ENCODE results near the gene GRIK3. TPM values are rescaled to one million over a fixed set of nuclear protein-coding genes. Genes with fewer than 3 reads are reported as not detected.

Gene GRIK3
- total and polyA plus RNA-seq, 3 experiments from 2014 or later, result not detected

DNA sequence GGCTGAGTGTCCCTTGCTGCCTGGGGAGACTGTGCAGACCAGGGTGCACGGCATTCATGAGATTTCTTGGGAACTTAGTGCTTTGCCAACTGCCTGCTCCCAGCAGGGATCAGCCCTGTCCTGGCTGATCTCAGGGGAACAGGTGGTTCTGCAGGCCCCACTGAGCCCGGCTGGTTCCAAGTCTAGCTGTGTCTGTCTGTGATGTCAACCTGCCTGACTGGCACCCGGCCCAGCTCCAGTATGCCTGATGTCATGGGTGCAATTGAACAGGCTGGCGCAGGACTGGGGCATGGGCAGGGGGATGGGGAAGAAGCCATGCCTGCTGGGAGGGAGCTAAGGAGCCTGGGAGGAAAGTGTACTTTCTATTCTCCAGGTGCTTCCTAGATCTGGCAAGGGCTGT is 227.1 kb downstream of the GRIK3 start:
- Histone ChIP-seq H3K27me3 (ENCODE audit: insufficient read depth, low read length, poor library complexity, severe bottlenecking) (no peaks in the 10 kb centered on the region), H3K4me1 (ENCODE audit: insufficient read depth, low read length) (no peaks in the 10 kb centered on the region), H3K9me3 (ENCODE audit: low read length) (no peaks in the 10 kb centered on the region), H3K36me3 (ENCODE audit: insufficient read depth, low read length) (no peaks in the 10 kb centered on the region), H3K27ac (ENCODE audit: low read depth, low read length) (no peak overlapping the region), H3K4me3 (ENCODE audit: low read length) (no peak overlapping the region)
- H3K27me3 Mint-ChIP-seq, result peaks cover 3 to 14% of the 10 kb centered on the region in 2 donors
- DNase-seq, result no peak
- no peak overlapping the region for H3K4me3 Mint-ChIP-seq
- ChIA-PET CTCF (no interaction called here), POLR2A (no interaction called here)
- no peaks in the 10 kb centered on the region for H3K4me1 Mint-ChIP-seq
- no peaks in the 10 kb centered on the region for H3K36me3 Mint-ChIP-seq
- H3K27ac Mint-ChIP-seq, result no peak overlapping the region
- no peaks in the 10 kb centered on the region for H3K9me3 Mint-ChIP-seq

DNA sequence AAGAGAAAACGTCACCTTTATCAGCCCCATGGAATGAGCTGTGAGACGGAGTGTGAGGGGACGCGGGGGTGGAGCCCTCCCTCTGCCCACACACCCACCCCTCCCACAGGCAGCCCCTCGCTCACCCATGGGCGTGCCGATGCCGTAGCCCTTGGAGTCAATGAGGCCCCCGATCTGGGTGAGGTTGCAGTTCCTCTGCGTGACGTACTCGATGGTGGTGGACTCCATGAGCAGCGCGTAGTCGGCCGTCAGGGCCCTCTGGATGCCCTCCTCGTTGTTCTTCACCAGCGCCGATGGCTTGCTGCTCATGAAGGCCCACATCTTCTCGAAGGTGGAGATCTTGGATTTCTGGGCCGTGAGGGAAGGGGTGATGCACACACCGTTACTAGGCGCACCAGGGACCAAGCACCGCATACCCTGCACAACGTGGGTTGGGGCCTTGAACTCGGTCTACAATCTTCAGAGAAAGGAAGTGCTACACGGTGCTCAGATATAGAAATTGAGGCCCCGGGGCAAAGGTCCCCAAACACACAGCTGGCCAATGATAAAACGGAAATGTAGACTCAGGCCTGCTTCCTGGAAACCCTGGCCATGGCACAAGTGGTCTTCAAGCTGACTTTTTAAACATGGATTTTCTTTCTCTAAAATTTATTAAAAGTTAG is 228.2 kb downstream of the GRIK3 start:
- Mint-ChIP-seq H3K27me3 (peaks cover 2 to 14% of the 10 kb centered on the region in 2 donors), H3K4me3 (no peak overlapping the region), H3K36me3 (no peaks in the 10 kb centered on the region), H3K27ac (no peak overlapping the region), H3K9me3 (no peaks in the 10 kb centered on the region), H3K4me1 (no peaks in the 10 kb centered on the region)
- H3K4me3 ChIP-seq (ENCODE audit: low read length), result no peak overlapping the region
- no peak overlapping the region for H3K27ac ChIP-seq (ENCODE audit: low read depth, low read length)
- H3K4me1 ChIP-seq (ENCODE audit: insufficient read depth, low read length), result no peaks in the 10 kb centered on the region
- H3K36me3 ChIP-seq (ENCODE audit: insufficient read depth, low read length), result no peaks in the 10 kb centered on the region
- no peaks in the 10 kb centered on the region for H3K9me3 ChIP-seq (ENCODE audit: low read length)
- DNase-seq, result no peak
- H3K27me3 ChIP-seq (ENCODE audit: insufficient read depth, low read length, poor library complexity, severe bottlenecking), result no peaks in the 10 kb centered on the region
- CTCF ChIA-PET, result no interaction called here
- POLR2A ChIA-PET, result no interaction called here

DNA sequence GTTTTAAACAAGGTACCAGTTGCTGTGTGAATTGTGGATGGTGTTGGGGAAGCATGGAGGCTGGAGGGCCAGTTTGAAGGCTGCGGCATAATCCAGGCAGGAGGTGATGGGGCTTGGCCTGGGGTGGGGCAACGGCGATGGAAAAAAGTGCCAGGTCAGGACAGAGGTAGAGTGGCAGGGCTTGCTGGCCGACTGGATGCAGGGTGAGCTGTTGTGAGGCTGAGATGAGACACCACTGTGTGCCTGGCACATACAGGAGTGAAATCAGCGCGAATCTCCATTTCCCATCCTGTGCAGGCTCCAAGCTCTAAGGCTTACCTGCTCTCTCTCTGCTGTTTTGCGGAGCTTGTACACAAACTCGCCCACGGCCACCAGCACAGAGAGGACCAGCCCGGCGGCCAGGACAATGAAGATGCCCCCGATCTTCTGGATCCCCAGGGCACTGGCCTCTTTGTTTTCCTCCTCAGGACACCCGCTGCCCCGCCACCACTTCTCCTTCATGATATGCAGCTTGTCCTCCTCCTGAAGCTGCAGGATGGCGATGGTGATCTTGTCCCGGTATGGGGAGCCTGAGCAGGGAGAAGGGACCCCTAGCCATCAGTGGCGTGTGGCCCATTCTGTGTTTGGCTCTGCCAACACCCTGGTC is 229.5 kb downstream of the GRIK3 start:
- peak overlapping the region in 1 of 8 donors; percentile 80 for H3K27ac Mint-ChIP-seq
- H3K4me1 ChIP-seq (ENCODE audit: insufficient read depth, low read length), result no peaks in the 10 kb centered on the region
- no peaks in the 10 kb centered on the region for H3K36me3 Mint-ChIP-seq
- H3K36me3 ChIP-seq (ENCODE audit: insufficient read depth, low read length), result no peaks in the 10 kb centered on the region
- H3K27me3 ChIP-seq (ENCODE audit: insufficient read depth, low read length, poor library complexity, severe bottlenecking), result no peaks in the 10 kb centered on the region
- peaks cover 2 to 14% of the 10 kb centered on the region in 2 donors for H3K27me3 Mint-ChIP-seq
- H3K9me3 ChIP-seq (ENCODE audit: low read length), result no peaks in the 10 kb centered on the region
- POLR2A ChIA-PET, result no interaction called here
- H3K9me3 Mint-ChIP-seq, result no peaks in the 10 kb centered on the region
- no peak for DNase-seq
- no peak overlapping the region for H3K4me3 ChIP-seq (ENCODE audit: low read length)
- CTCF ChIA-PET, result no interaction called here
- H3K4me1 Mint-ChIP-seq, result no peaks in the 10 kb centered on the region
- no peak overlapping the region for H3K27ac ChIP-seq (ENCODE audit: low read depth, low read length)
- no peak overlapping the region for H3K4me3 Mint-ChIP-seq

DNA sequence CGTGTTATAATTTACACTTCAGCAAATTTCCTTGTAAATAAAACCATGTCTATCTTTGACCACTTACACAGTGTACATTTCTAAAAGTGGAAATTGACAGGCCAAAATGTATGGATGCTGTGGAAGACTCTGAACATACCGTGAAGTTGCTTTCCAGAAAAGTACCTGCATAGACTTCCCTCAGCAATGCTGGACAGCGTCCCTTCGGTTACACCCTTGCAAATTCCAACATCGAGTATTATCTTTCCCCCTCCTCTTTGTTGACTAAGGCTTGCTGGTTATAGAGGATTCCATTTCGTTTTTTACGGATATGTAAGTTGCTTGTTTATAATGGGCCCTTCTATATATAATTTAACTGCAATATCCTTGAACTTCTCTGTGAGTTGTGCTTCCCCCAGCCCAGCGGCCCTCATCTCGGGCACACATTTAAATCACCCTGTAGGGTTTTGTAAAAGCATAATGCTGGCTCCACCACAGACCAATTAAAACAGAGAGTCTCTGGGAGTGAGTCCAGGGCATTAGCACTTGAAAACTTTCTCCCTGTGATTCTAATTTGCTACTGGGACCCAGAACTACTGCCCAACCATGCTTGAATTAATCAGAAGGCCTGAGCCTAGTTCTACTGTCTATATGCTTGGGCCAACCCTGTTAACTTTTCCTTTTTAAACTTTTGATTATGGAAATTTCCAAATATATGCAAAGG is 230.3 kb downstream of the GRIK3 start:
- Mint-ChIP-seq H3K27me3 (peaks cover 2 to 14% of the 10 kb centered on the region in 2 donors), H3K9me3 (no peaks in the 10 kb centered on the region), H3K4me1 (no peaks in the 10 kb centered on the region), H3K36me3 (no peaks in the 10 kb centered on the region), H3K27ac (no peak overlapping the region), H3K4me3 (no peak overlapping the region)
- H3K27me3 ChIP-seq (ENCODE audit: insufficient read depth, low read length, poor library complexity, severe bottlenecking), result no peaks in the 10 kb centered on the region
- H3K9me3 ChIP-seq (ENCODE audit: low read length), result no peaks in the 10 kb centered on the region
- H3K36me3 ChIP-seq (ENCODE audit: insufficient read depth, low read length), result no peaks in the 10 kb centered on the region
- H3K4me1 ChIP-seq (ENCODE audit: insufficient read depth, low read length), result no peaks in the 10 kb centered on the region
- no peak overlapping the region for H3K4me3 ChIP-seq (ENCODE audit: low read length)
- POLR2A ChIA-PET, result no interaction called here
- DNase-seq, result no peak
- CTCF ChIA-PET, result no interaction called here
- no peak overlapping the region for H3K27ac ChIP-seq (ENCODE audit: low read depth, low read length)

DNA sequence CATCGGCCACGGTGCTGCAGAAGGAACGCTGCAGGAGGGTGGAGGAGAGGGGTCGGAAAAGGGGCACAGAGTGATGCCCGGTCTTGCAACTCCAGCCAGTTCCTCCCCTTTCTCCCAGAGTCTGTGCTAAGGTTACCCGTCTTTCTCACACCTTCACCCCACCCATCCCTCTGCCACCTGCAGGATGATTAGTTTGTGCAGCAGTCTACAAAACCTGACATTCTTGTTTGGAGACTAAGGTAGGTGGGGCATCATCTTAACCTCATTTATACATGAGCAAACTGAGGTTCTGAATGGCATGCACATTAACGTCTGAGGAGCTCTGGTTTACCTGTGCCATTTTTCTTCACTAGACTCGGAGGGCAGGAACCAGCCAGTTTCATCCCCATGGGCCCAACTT is 232.3 kb downstream of the GRIK3 start:
- Histone ChIP-seq H3K9me3 (ENCODE audit: low read length) (no peaks in the 10 kb centered on the region), H3K27me3 (ENCODE audit: insufficient read depth, low read length, poor library complexity, severe bottlenecking) (no peaks in the 10 kb centered on the region), H3K36me3 (ENCODE audit: insufficient read depth, low read length) (no peaks in the 10 kb centered on the region), H3K4me1 (ENCODE audit: insufficient read depth, low read length) (no peaks in the 10 kb centered on the region), H3K4me3 (ENCODE audit: low read length) (no peak overlapping the region), H3K27ac (ENCODE audit: low read depth, low read length) (no peak overlapping the region)
- Mint-ChIP-seq H3K4me1 (no peaks in the 10 kb centered on the region), H3K27me3 (peaks cover 0 to 14% of the 10 kb centered on the region in 2 donors), H3K4me3 (no peak overlapping the region), H3K36me3 (no peaks in the 10 kb centered on the region), H3K9me3 (no peaks in the 10 kb centered on the region), H3K27ac (no peak overlapping the region)
- ChIA-PET CTCF (no interaction called here), POLR2A (no interaction called here)
- no peak for DNase-seq

DNA sequence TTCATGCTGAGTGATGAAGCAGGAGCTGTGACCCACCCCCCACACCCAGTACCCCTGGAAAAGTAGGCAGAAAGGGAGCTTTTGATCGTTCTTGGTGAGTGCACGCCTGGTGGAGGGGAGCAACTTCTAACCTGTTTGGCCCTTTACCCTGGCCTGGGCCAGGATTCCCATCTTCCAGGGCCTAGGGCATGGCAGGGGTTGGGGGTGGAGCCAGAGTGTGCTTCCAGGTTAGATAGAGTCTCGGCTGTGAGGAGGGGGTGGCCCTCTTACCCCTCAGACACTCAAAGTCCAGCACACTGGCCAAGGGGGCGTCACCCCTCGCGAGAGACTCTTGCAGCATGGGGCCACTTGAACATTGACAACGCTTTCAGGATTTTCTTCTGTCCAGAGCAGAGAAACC is 236.6 kb downstream of the GRIK3 start:
- H3K4me1 ChIP-seq (ENCODE audit: insufficient read depth, low read length), result no peaks in the 10 kb centered on the region
- no peaks in the 10 kb centered on the region for H3K36me3 ChIP-seq (ENCODE audit: insufficient read depth, low read length)
- H3K27ac Mint-ChIP-seq, result peak overlapping the region in 1 of 8 donors; percentile 51
- CTCF ChIA-PET, result no interaction called here
- H3K9me3 Mint-ChIP-seq, result no peaks in the 10 kb centered on the region
- no peak overlapping the region for H3K4me3 ChIP-seq (ENCODE audit: low read length)
- H3K4me3 Mint-ChIP-seq, result no peak overlapping the region
- H3K27me3 ChIP-seq (ENCODE audit: insufficient read depth, low read length, poor library complexity, severe bottlenecking), result no peaks in the 10 kb centered on the region
- H3K27me3 Mint-ChIP-seq, result peaks cover under 1 to 6% of the 10 kb centered on the region in 2 donors
- H3K36me3 Mint-ChIP-seq, result no peaks in the 10 kb centered on the region
- POLR2A ChIA-PET, result no interaction called here
- no peaks in the 10 kb centered on the region for H3K9me3 ChIP-seq (ENCODE audit: low read length)
- no peak overlapping the region for H3K27ac ChIP-seq (ENCODE audit: low read depth, low read length)
- no peaks in the 10 kb centered on the region for H3K4me1 Mint-ChIP-seq
- no peak for DNase-seq

DNA sequence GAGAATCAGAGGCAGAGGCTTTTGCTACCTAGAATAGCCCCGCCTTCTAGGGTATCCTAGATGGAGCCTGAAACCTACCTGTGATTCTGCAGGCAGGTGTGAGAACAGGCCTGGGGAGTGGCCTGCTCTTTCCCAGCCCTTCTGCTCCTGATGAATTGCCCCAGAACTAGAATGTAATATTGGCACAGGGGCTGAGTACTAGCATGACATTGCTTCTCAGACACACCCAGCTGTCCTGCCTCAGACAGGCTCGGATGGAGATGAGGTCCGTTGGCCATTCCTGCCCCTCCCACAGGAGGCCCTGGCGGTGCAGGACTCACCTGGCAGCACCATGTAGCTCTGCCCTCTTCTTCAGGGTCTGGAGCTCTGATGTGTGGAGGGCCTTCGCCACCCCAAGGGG is 237.6 kb downstream of the GRIK3 start:
- Mint-ChIP-seq H3K9me3 (peaks cover 0 to 4% (median 0%) of the 10 kb centered on the region in 5 donors), H3K36me3 (no peaks in the 10 kb centered on the region), H3K27me3 (peaks cover 0 to 9% of the 10 kb centered on the region in 2 donors), H3K4me1 (no peaks in the 10 kb centered on the region), H3K4me3 (no peak overlapping the region), H3K27ac (no peak overlapping the region)
- no peak overlapping the region for H3K4me3 ChIP-seq (ENCODE audit: low read length)
- H3K27me3 ChIP-seq (ENCODE audit: insufficient read depth, low read length, poor library complexity, severe bottlenecking), result no peaks in the 10 kb centered on the region
- no peak for DNase-seq
- H3K9me3 ChIP-seq (ENCODE audit: low read length), result no peaks in the 10 kb centered on the region
- H3K4me1 ChIP-seq (ENCODE audit: insufficient read depth, low read length), result no peaks in the 10 kb centered on the region
- ChIA-PET CTCF (no interaction called here), POLR2A (no interaction called here)
- H3K36me3 ChIP-seq (ENCODE audit: insufficient read depth, low read length), result no peaks in the 10 kb centered on the region
- H3K27ac ChIP-seq (ENCODE audit: low read depth, low read length), result no peak overlapping the region

DNA sequence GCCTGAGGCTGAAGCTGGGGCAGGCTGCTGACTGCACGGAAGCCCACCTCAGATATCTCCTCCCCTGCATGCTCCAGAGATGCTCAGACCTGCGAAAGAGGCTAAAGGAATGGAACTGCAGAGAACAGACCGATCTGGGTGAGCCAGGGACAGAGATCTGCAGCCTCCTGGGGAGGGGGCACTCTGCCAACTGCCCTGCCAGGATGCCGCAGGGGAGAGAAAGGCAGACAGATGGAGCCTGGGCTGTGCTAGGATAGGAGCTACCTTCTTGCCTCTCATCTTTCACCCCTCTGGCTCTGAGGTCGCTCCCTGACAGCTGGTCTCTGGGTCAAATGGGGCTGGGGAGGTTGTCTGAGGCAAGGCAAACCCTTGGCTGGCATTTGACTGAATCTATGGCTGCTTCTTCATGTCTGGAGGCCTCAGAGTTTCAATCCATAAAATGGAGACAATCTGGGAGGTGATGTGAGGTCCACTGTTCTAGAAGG is 238.2 kb downstream of the GRIK3 start:
- Histone ChIP-seq H3K9me3 (ENCODE audit: low read length) (no peaks in the 10 kb centered on the region), H3K4me3 (ENCODE audit: low read length) (no peak overlapping the region), H3K36me3 (ENCODE audit: insufficient read depth, low read length) (no peaks in the 10 kb centered on the region), H3K27ac (ENCODE audit: low read depth, low read length) (no peak overlapping the region), H3K27me3 (ENCODE audit: insufficient read depth, low read length, poor library complexity, severe bottlenecking) (no peaks in the 10 kb centered on the region), H3K4me1 (ENCODE audit: insufficient read depth, low read length) (no peaks in the 10 kb centered on the region)
- no peak for DNase-seq
- Mint-ChIP-seq H3K4me3 (no peak overlapping the region), H3K9me3 (peaks cover 0 to 4% (median 0%) of the 10 kb centered on the region in 5 donors), H3K27me3 (peaks cover 0 to 9% of the 10 kb centered on the region in 2 donors), H3K4me1 (no peaks in the 10 kb centered on the region), H3K27ac (no peak overlapping the region), H3K36me3 (no peaks in the 10 kb centered on the region)
- CTCF ChIA-PET, result no interaction called here
- POLR2A ChIA-PET, result no interaction called here
